NCI-H1694 (cell line): ENCODE measurements around the gene PTOV1.

Experiments
- DNase-seq: peaks from one replicate; lab custom pipeline; 2025; lab: John Stamatoyannopoulos, UW

The PTOV1 gene

GRCh38 chr19:49859682-49860335 is 8.8 kb downstream of the PTOV1 start:
- DNase-seq = no peak

- no peak for DNase-seq
Measured at GRCh38 chr19:49860336-49861102, 9.6 kb downstream of the PTOV1 start.

GRCh38 chr19:49861107-49861506 is 10.1 kb downstream of the PTOV1 start:
- no peak for DNase-seq

- DNase-seq = no peak
Measured at GRCh38 chr19:49861541-49862378, 10.8 kb downstream of the PTOV1 start.

- no peak for DNase-seq
Measured at GRCh38 chr19:49862391-49863253, 11.7 kb downstream of the PTOV1 start.

GRCh38 chr19:49863254-49863934 is 12.4 kb downstream of the PTOV1 start:
- no peak for DNase-seq

GRCh38 chr19:49863935-49864320 is 13.0 kb downstream of the PTOV1 start:
- no peak for DNase-seq

GRCh38 chr19:49864890-49865289 is 13.9 kb downstream of the PTOV1 start:
- no peak for DNase-seq

- DNase-seq = peak; percentile 85
Measured at GRCh38 chr19:49866933-49867782, 16.2 kb downstream of the PTOV1 start, which contains the start of gene PNKP. PNKP (minus strand) TSS chr19:49867576; CDS start chr19:49867204, 372 bp downstream.

GRCh38 chr19:49869009-49869483 is 18.1 kb downstream of the PTOV1 start:
- DNase-seq = no peak

- peak; percentile 99 for DNase-seq
Measured at GRCh38 chr19:49869484-49870308, 18.7 kb downstream of the PTOV1 start.

GRCh38 chr19:49870309-49870901 is 19.4 kb downstream of the PTOV1 start:
- DNase-seq = no peak

GRCh38 chr19:49871349-49871985 is 20.5 kb downstream of the PTOV1 start:
- DNase-seq = no peak

GRCh38 chr19:49872245-49873128 is 21.5 kb downstream of the PTOV1 start:
- no peak for DNase-seq

GRCh38 chr19:49873129-49873521 is 22.2 kb downstream of the PTOV1 start:
- DNase-seq = no peak

GRCh38 chr19:49873834-49874233 is 22.9 kb downstream of the PTOV1 start:
- DNase-seq = no peak

GRCh38 chr19:49874503-49875157 is 23.7 kb downstream of the PTOV1 start:
- no peak for DNase-seq
